SU-DHL-6 (cell line): ENCODE results near the gene SLAMF7.
"Not testable (repeated sequence)": the region's sequence is repeated elsewhere in the genome, so short reads cannot be mapped to it uniquely, and the experiment has no call there.

Experiments used
- H2AFZ ChIP-seq: fragments of 200-600 bp; sonication (generic); 2 replicates; pipeline ENCODE4 v1.6.1; 2014; ENCODE audit warnings: low read depth, mild to moderate bottlenecking, moderate library complexity, mixed read lengths, antibody characterized with exemption, low read length; ENCODE audit not compliant: severe bottlenecking
- H3F3A ChIP-seq: fragments of 200-600 bp; shearing (Covaris generic); 2 replicates; pipeline ENCODE4 v1.6.0; 2016; ENCODE audit warnings: antibody characterized with exemption, mild to moderate bottlenecking; ENCODE audit not compliant: insufficient read depth
- H3K27ac ChIP-seq: fragments of 200-600 bp; sonication (generic); 2 replicates; pipeline ENCODE4 v1.5.1; 2016; ENCODE audit warnings: low read depth, mild to moderate bottlenecking, low read length, moderate library complexity, mixed read lengths
- H3K27me3 ChIP-seq: fragments of 200-600 bp; sonication (generic), shearing (Covaris generic); 2 replicates; pipeline ENCODE4 v1.6.0; 2014; ENCODE audit warnings: mild to moderate bottlenecking, low read length
- H3K36me3 ChIP-seq: fragments of 200-600 bp; sonication (generic); 2 replicates; pipeline ENCODE4 v1.6.1; 2014; ENCODE audit warnings: mild to moderate bottlenecking, low read length, mixed read lengths
- H3K4me2 ChIP-seq: fragments of 300-600, 200-600 bp; shearing (Covaris generic), sonication (generic); 2 replicates; pipeline ENCODE4 v1.6.0; 2014; ENCODE audit warnings: low read length, low read depth, mild to moderate bottlenecking; ENCODE audit not compliant: poor library complexity, severe bottlenecking
- H3K4me3 ChIP-seq: fragments of 200-600 bp; sonication (generic); 2 replicates; pipeline ENCODE4 v1.5.1; 2014; ENCODE audit warnings: antibody characterized with exemption, low read length, mild to moderate bottlenecking, mixed read lengths; ENCODE audit not compliant: insufficient read depth, poor library complexity, severe bottlenecking
- H3K79me2 ChIP-seq: fragments of 200-600 bp; sonication (generic); 2 replicates; pipeline ENCODE4 v1.6.1; 2014; ENCODE audit warnings: mild to moderate bottlenecking, low read length, moderate library complexity; ENCODE audit not compliant: insufficient read depth
- H3K9ac ChIP-seq: fragments of 200-600 bp; sonication (generic); 2 replicates; pipeline ENCODE4 v1.7.0; 2014; ENCODE audit warnings: mild to moderate bottlenecking, low read length
- H3K9me2 ChIP-seq: fragments of 200-600 bp; sonication (generic); replicated peaks from 2 replicates; pipeline ENCODE4 v1.6.1; 2014; ENCODE audit warnings: low read length; ENCODE audit not compliant: insufficient read depth
- H3K9me3 ChIP-seq: fragments of 200-600 bp; sonication (generic); 2 replicates; pipeline ENCODE4 v1.6.1; 2014; ENCODE audit warnings: low read length, mixed read lengths; ENCODE audit not compliant: insufficient read depth
- H4K20me1 ChIP-seq: fragments of 200-600 bp; sonication (generic); 2 replicates; pipeline ENCODE4 v1.6.1; 2014; ENCODE audit warnings: low read depth, mild to moderate bottlenecking, antibody characterized with exemption, low read length, moderate library complexity, mixed read lengths
- CTCF ChIP-seq: fragments of 200-600 bp; sonication (generic); IDR thresholded peaks from one replicate; pipeline ENCODE4 v1.5.1; 2017; ENCODE audit warnings: antibody characterized with exemption, mild to moderate bottlenecking, low read length, moderate library complexity; ENCODE audit not compliant: insufficient read depth, poor library complexity, severe bottlenecking
- EZH2phosphoT487 ChIP-seq: fragments of 200-600 bp; sonication (generic), shearing (Covaris generic); conservative IDR thresholded peaks from 2 replicates; pipeline ENCODE4 v1.6.1; 2018; ENCODE audit warnings: mild to moderate bottlenecking, antibody characterized with exemption, low read length, moderate library complexity, mixed read lengths

The SLAMF7 gene

GRCh38 chr1:160726114-160726497 lies 12.9 kb upstream of the SLAMF7 start:
- H3K9me3 ChIP-seq = no peaks in the 10 kb centered on the region
- peak overlapping the region; percentile 59 for H2AFZ ChIP-seq
- H3K4me2 ChIP-seq = peak overlapping the region; percentile 8
- no peaks in the 10 kb centered on the region for H3K9me2 ChIP-seq
- no peaks in the 10 kb centered on the region for H4K20me1 ChIP-seq
- no peaks in the 10 kb centered on the region for H3K27me3 ChIP-seq
- H3K36me3 ChIP-seq = no peaks in the 10 kb centered on the region
- H3K4me3 ChIP-seq = no peak overlapping the region
- no peaks in the 10 kb centered on the region for H3F3A ChIP-seq
- H3K27ac ChIP-seq = no peak overlapping the region
- TF ChIP-seq CTCF = no peak
- no peak for TF ChIP-seq EZH2phosphoT487
- H3K79me2 ChIP-seq = no peaks in the 10 kb centered on the region
- 0 out of 2 replicates have a peak overlapping the region, but pooled peaks have one; percentile 12 for H3K9ac ChIP-seq

GRCh38 chr1:160726498-160727315 lies 12.3 kb upstream of the SLAMF7 start:
- H2AFZ ChIP-seq = peak overlapping the region; percentile 59
- H3K79me2 ChIP-seq = no peaks in the 10 kb centered on the region
- H3K27ac ChIP-seq = no peak overlapping the region
- H4K20me1 ChIP-seq = no peaks in the 10 kb centered on the region
- H3F3A ChIP-seq = no peaks in the 10 kb centered on the region
- H3K4me3 ChIP-seq = no peak overlapping the region
- TF ChIP-seq EZH2phosphoT487 (no peak), CTCF (peak; percentile 89)
- no peaks in the 10 kb centered on the region for H3K9me2 ChIP-seq
- H3K27me3 ChIP-seq = no peaks in the 10 kb centered on the region
- no peaks in the 10 kb centered on the region for H3K9me3 ChIP-seq
- peak overlapping the region; percentile 12; the same call in 1 of the 2 replicates for H3K9ac ChIP-seq
- H3K4me2 ChIP-seq = peak overlapping the region; percentile 4
- no peaks in the 10 kb centered on the region for H3K36me3 ChIP-seq

GRCh38 chr1:160727316-160727640 lies 11.8 kb upstream of the SLAMF7 start:
- TF ChIP-seq EZH2phosphoT487 (no peak), CTCF (no peak)
- no peaks in the 10 kb centered on the region for H4K20me1 ChIP-seq
- no peaks in the 10 kb centered on the region for H3K79me2 ChIP-seq
- H3K9ac ChIP-seq = no peak overlapping the region
- H3K9me3 ChIP-seq = no peaks in the 10 kb centered on the region
- no peak overlapping the region for H2AFZ ChIP-seq
- no peak overlapping the region for H3K27ac ChIP-seq
- peak overlapping the region; percentile 4 for H3K4me2 ChIP-seq
- H3K36me3 ChIP-seq = no peaks in the 10 kb centered on the region
- H3F3A ChIP-seq = no peaks in the 10 kb centered on the region
- H3K9me2 ChIP-seq = no peaks in the 10 kb centered on the region
- no peaks in the 10 kb centered on the region for H3K27me3 ChIP-seq
- H3K4me3 ChIP-seq = no peak overlapping the region

- not testable (repeated sequence) for H3K4me2 ChIP-seq, H4K20me1 ChIP-seq, H3K9me2 ChIP-seq, H3K36me3 ChIP-seq, H2AFZ ChIP-seq, H3K27ac ChIP-seq, H3K79me2 ChIP-seq, H3K9ac ChIP-seq, H3F3A ChIP-seq, H3K4me3 ChIP-seq, H3K27me3 ChIP-seq, H3K9me3 ChIP-seq
Observed at GRCh38 chr1:160731564-160731963, 7.5 kb upstream of the SLAMF7 start.
